ENCODE measurements around the gene TJP3.

The TJP3 gene

DNA sequence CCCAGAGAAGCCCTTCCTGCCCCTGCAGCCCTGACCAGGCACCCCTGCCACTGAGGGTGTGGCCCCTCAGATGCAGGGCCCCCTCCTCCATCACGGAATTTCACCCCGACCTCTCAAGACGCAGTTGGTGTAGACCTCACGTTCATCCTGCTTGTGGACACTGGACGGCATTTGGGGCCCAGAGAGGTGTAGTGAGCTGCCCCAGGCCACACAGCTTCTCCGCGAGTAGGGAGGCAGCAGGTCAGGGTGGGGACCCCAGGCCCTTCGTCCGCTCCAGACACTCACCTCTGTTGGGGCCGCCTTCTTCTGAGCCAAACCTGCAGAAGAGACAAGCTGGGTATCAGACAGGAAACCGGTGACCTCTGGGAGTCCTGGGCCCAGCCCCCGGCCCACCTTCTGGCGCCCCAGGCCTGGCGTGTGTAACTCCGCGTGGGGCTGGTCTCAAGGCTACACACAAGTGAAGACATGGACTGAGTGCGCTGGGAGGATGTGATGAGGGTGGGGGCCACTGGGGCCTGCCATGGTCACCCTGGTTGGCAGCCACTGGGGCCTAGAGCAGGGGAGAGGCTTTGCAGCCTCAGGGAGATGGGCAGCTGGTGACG, 41.0 kb upstream of the TJP3 start:
- no peak overlapping the region for H3K27ac ChIP-seq (replicated peaks; ENCODE audit: low read length)
- peaks cover 20% of the 10 kb centered on the region for H3K79me1 ChIP-seq (ENCODE audit: low read depth, low read length)
- peak overlapping the region; percentile 55 for H3K23ac ChIP-seq (ENCODE audit: low read depth, low read length, poor library complexity)
- H2AK5ac ChIP-seq (ENCODE audit: low read depth, low read length), result peak overlapping the region; percentile 89
- peak overlapping the region; percentile 48 for H3K18ac ChIP-seq (ENCODE audit: low read length)
- H4K91ac ChIP-seq (ENCODE audit: low read depth, low read length, poor library complexity), result no peak overlapping the region
- H3K9me3 ChIP-seq (replicated peaks in 1 of 2; ENCODE audit: control insufficient read depth in 2 of 2, insufficient read depth in 1 of 2, low read depth in 1 of 2, low read length in 2 of 2), result peaks cover 0 to 4% of the 10 kb centered on the region in 2 donors
- no peak for DNase-seq (ENCODE audit: low spot score)
- peaks cover 26 to 31% of the 10 kb centered on the region in 2 donors for H3K36me3 ChIP-seq (replicated peaks in 1 of 2; ENCODE audit: control insufficient read depth in 2 of 2, insufficient read depth in 2 of 2, low read length in 2 of 2)
- H3K14ac ChIP-seq (ENCODE audit: low read length), result peak overlapping the region; percentile 71
- no peak overlapping the region for H2BK5ac ChIP-seq (ENCODE audit: low read length)
- no CpG with 5 or more reads among the region's 18 CpGs for WGBS, 2 donors (ENCODE audit: extremely low coverage in 2 of 2, insufficient read length in 2 of 2, insufficient replicate concordance in 1 of 2)
- H4K8ac ChIP-seq (ENCODE audit: low read depth, low read length), result no peak overlapping the region
- H2BK12ac ChIP-seq (ENCODE audit: low read length), result no peak overlapping the region
- H2BK120ac ChIP-seq (ENCODE audit: low read depth, low read length), result no peak overlapping the region
- H3K4ac ChIP-seq (ENCODE audit: low read length), result peak overlapping the region; percentile 53
- no peak overlapping the region for H2AFZ ChIP-seq (ENCODE audit: low read length)
- H3K27me3 ChIP-seq (ENCODE audit: control insufficient read depth in 3 of 3, insufficient read depth in 3 of 3, low read depth in 1 of 3, low read length in 3 of 3), result no peaks in the 10 kb centered on the region
- H3K9ac ChIP-seq (ENCODE audit: low read depth, low read length, poor library complexity), result no peak overlapping the region
- no peak overlapping the region for H2BK15ac ChIP-seq (ENCODE audit: low read length)
- H3K4me1 ChIP-seq (ENCODE audit: control insufficient read depth in 2 of 2, insufficient read depth in 1 of 2, low read depth in 1 of 2, low read length in 2 of 2), result peaks cover 34 to 38% of the 10 kb centered on the region in 2 donors
- no peak overlapping the region for H3K4me3 ChIP-seq (ENCODE audit: low read length in 2 of 2)
- no peak overlapping the region for H3K4me2 ChIP-seq (ENCODE audit: insufficient read depth, low read length, poor library complexity, severe bottlenecking)

DNA sequence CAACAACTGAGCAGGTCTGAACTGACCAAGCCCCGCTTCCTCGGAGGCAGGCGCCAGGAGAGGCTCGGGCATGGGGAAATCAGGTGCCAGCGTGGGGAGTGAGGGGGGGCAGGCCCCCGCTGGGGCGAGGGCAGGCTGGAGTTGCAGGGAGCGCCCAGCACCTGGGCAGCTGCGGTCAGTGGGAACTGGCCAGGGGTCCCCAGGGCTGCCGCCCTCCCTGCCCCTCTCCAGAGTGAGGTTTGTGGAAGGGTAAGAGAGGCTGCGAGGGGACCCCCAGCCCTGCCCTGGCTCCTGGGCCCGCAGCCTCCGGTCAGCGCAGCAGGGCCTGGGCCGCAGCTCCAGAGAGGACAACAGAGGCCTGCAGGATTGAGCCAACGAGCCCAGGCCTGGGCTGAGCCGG, 40.4 kb upstream of the TJP3 start:
- Histone ChIP-seq H3K23ac (ENCODE audit: low read depth, low read length, poor library complexity) (no peak overlapping the region), H2BK12ac (ENCODE audit: low read length) (no peak overlapping the region), H3K4ac (ENCODE audit: low read length) (no peak overlapping the region), H2BK120ac (ENCODE audit: low read depth, low read length) (no peak overlapping the region), H4K91ac (ENCODE audit: low read depth, low read length, poor library complexity) (no peak overlapping the region), H3K9me3 (replicated peaks in 1 of 2; ENCODE audit: control insufficient read depth in 2 of 2, insufficient read depth in 1 of 2, low read depth in 1 of 2, low read length in 2 of 2) (peaks cover 0 to 4% of the 10 kb centered on the region in 2 donors), H3K27ac (replicated peaks; ENCODE audit: low read length) (no peak overlapping the region), H3K4me2 (ENCODE audit: insufficient read depth, low read length, poor library complexity, severe bottlenecking) (no peak overlapping the region), H3K27me3 (ENCODE audit: control insufficient read depth in 3 of 3, insufficient read depth in 3 of 3, low read depth in 1 of 3, low read length in 3 of 3) (no peaks in the 10 kb centered on the region), H3K9ac (ENCODE audit: low read depth, low read length, poor library complexity) (peak overlapping the region; percentile 9), H3K4me3 (ENCODE audit: low read length in 2 of 2) (no peak overlapping the region), H3K18ac (ENCODE audit: low read length) (peak overlapping the region; percentile 80), H2BK15ac (ENCODE audit: low read length) (no peak overlapping the region), H2AFZ (ENCODE audit: low read length) (no peak overlapping the region), H3K79me1 (ENCODE audit: low read depth, low read length) (peaks cover 24% of the 10 kb centered on the region), H3K14ac (ENCODE audit: low read length) (no peak overlapping the region), H3K36me3 (replicated peaks in 1 of 2; ENCODE audit: control insufficient read depth in 2 of 2, insufficient read depth in 2 of 2, low read length in 2 of 2) (peaks cover 23 to 29% of the 10 kb centered on the region in 2 donors), H2BK5ac (ENCODE audit: low read length) (no peak overlapping the region), H4K8ac (ENCODE audit: low read depth, low read length) (no peak overlapping the region), H3K4me1 (ENCODE audit: control insufficient read depth in 2 of 2, insufficient read depth in 1 of 2, low read depth in 1 of 2, low read length in 2 of 2) (peaks cover 38 to 43% of the 10 kb centered on the region in 2 donors), H2AK5ac (ENCODE audit: low read depth, low read length) (peak overlapping the region; percentile 89)
- DNase-seq (ENCODE audit: low spot score), result no peak
- no CpG with 5 or more reads among the region's 17 CpGs for WGBS, 2 donors (ENCODE audit: extremely low coverage in 2 of 2, insufficient read length in 2 of 2, insufficient replicate concordance in 1 of 2)

DNA sequence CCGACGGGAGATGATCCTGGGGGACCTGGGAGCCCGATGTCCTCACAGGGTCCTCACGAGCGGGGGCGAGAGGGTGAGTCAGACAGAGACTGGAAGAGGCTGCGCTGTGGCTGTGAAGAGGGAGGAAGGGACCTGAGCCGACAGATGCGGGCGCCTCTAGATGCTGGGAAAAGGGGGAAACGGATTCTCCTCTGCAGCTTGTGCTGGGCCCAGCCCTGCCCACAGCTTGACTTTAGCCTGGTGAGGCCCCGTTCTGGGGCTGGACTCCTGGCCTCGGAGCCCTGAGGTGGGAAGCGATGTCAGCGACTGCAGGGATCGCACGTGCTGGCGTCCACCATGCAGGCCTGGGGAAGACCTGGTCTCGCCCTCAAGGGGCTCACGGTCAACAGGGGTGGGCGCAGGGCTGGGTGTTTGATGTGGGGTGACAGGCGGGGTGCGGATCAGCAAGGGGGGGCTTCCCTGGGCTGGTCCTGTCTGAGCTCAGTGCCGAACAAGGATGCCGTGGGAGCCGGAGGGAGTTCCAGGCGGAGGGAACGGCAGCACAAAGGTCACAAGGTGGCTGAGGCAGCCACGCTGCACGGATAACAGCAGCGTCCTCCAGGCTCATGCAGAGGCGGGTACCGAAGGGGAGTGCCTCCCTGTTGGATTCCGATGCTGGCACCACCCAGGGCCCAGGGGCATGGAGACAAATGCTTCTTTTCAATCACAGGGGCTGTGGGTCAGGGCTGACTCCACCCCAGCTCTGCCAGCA, 39.7 kb upstream of the TJP3 start:
- H3K9me3 ChIP-seq (replicated peaks in 1 of 2; ENCODE audit: control insufficient read depth in 2 of 2, insufficient read depth in 1 of 2, low read depth in 1 of 2, low read length in 2 of 2), result peaks cover 0 to 4% of the 10 kb centered on the region in 2 donors

More for the DNA sequence above, 39.7 kb upstream of the TJP3 start:
- Histone ChIP-seq H3K36me3 (replicated peaks in 1 of 2; ENCODE audit: control insufficient read depth in 2 of 2, insufficient read depth in 2 of 2, low read length in 2 of 2) (peaks cover 19 to 27% of the 10 kb centered on the region in 2 donors), H4K8ac (ENCODE audit: low read depth, low read length) (no peak overlapping the region), H2BK12ac (ENCODE audit: low read length) (peak overlapping the region; percentile 22), H3K18ac (ENCODE audit: low read length) (peak overlapping the region; percentile 80), H3K4me2 (ENCODE audit: insufficient read depth, low read length, poor library complexity, severe bottlenecking) (no peak overlapping the region), H2BK15ac (ENCODE audit: low read length) (peak overlapping the region; percentile 69), H3K27me3 (ENCODE audit: control insufficient read depth in 3 of 3, insufficient read depth in 3 of 3, low read depth in 1 of 3, low read length in 3 of 3) (no peaks in the 10 kb centered on the region), H3K4me3 (ENCODE audit: low read length in 2 of 2) (no peak overlapping the region), H3K14ac (ENCODE audit: low read length) (peak overlapping the region; percentile 82), H3K23ac (ENCODE audit: low read depth, low read length, poor library complexity) (peak overlapping the region; percentile 80), H3K4me1 (ENCODE audit: control insufficient read depth in 2 of 2, insufficient read depth in 1 of 2, low read depth in 1 of 2, low read length in 2 of 2) (peaks cover 40 to 47% of the 10 kb centered on the region in 2 donors), H2BK5ac (ENCODE audit: low read length) (peak overlapping the region; percentile 95), H2BK120ac (ENCODE audit: low read depth, low read length) (no peak overlapping the region), H2AFZ (ENCODE audit: low read length) (no peak overlapping the region), H3K27ac (replicated peaks; ENCODE audit: low read length) (peak overlapping the region; percentile 30), H3K9ac (ENCODE audit: low read depth, low read length, poor library complexity) (peak overlapping the region; percentile 70), H3K79me1 (ENCODE audit: low read depth, low read length) (peaks cover 28% of the 10 kb centered on the region), H3K4ac (ENCODE audit: low read length) (peak overlapping the region; percentile 76), H2AK5ac (ENCODE audit: low read depth, low read length) (peak overlapping the region; percentile 89), H4K91ac (ENCODE audit: low read depth, low read length, poor library complexity) (no peak overlapping the region)
- no CpG with 5 or more reads among the region's 34 CpGs for WGBS, 2 donors (ENCODE audit: extremely low coverage in 2 of 2, insufficient read length in 2 of 2, insufficient replicate concordance in 1 of 2)
- no peak for DNase-seq (ENCODE audit: low spot score)
